HepG2 (cell line): Measurements from ENCODE around the gene SFTA2. TPM values are rescaled to one million over a fixed set of nuclear protein-coding genes. Genes with fewer than 3 reads are reported as not detected.
A peak's percentile ranks its signal among the peaks of the same experiment; 100 is the strongest.

Experiments used
- ATAC-seq: fragments of 200-7000 bp; cut with Tn5 transposase; 3 replicates; pipeline ENCODE4 v1.9.1; 2020; ENCODE audit warnings: mild to moderate bottlenecking, moderate library complexity
- BruUV-seq: library from RNA; stranded (reverse); fragments of 400-500 nt; replicated peaks from 2 replicates; lab custom pipeline; 2021; lab: Mats Ljungman, UMichigan
- CTCF ChIA-PET: fragments of 300-600 bp; formaldehyde crosslinking; extraction: SDS; loops from one replicate; lab custom pipeline; 2021; ENCODE audit warnings: low total read pairs, inconsistent platforms, low intra/inter-chr PET ratio; lab: Yijun Ruan, JAX
- POLR2A ChIA-PET: fragments of 350-600 bp; sonication (Branson Sonifier 250); formaldehyde crosslinking; loops from one replicate; lab custom pipeline; 2020; ENCODE audit warnings: antibody characterized with exemption, inconsistent platforms; lab: Yijun Ruan, JAX
- DNase-seq: peaks from one replicate; pipeline ENCODE4 v3.0.0-alpha.2; 2015; ENCODE audit warnings: low spot score
- FAIRE-seq: peaks from 3 replicates; lab custom pipeline; 2011; peaks lifted over from hg19 to GRCh38; lab: Jason Lieb, UNC
- H2AFZ ChIP-seq: one replicate; pipeline ENCODE4 v1.6.1; 2011; ENCODE audit warnings: low read length, inconsistent platforms
- H3K27ac ChIP-seq: fragments of 300-600 bp; 3 replicates; pipeline ENCODE4 v1.8.0; 2011; ENCODE audit warnings: mixed run types, mild to moderate bottlenecking, mixed read lengths, low read length, inconsistent platforms; ENCODE audit not compliant: insufficient read depth; ENCODE audit errors: extremely low read length
- H3K27me3 ChIP-seq, 2 experiments: fragments of 200-600 bp in 1 of 2; 2 replicates in 1 of 2; 3 replicates in 1 of 2; pipeline versions ENCODE4 v1.6.0 to v1.8.0; 2011; ENCODE audit warnings: low read length in 2 of 2, mild to moderate bottlenecking in 2 of 2, moderate library complexity in 2 of 2, inconsistent platforms in 1 of 2; ENCODE audit not compliant: insufficient read depth in 2 of 2, control insufficient read depth in 1 of 2
- H3K36me3 ChIP-seq, 2 experiments: fragments of 200-600 bp in 1 of 2; replicated peaks in 1 of 2; 2 replicates in 1 of 2; 3 replicates in 1 of 2; pipeline versions ENCODE4 v1.5.1 to v1.8.0; 2011; ENCODE audit warnings: low read length in 2 of 2, inconsistent platforms in 1 of 2; ENCODE audit not compliant: insufficient read depth in 2 of 2, control insufficient read depth in 1 of 2
- H3K4me1 ChIP-seq: 2 replicates; pipeline ENCODE4 v1.5.1; 2012; ENCODE audit warnings: low read length, inconsistent platforms; ENCODE audit not compliant: insufficient read depth
- H3K4me2 ChIP-seq: 2 replicates; pipeline ENCODE4 v1.6.0; 2011; ENCODE audit warnings: low read depth, low read length, inconsistent platforms
- H3K4me3 ChIP-seq, 3 experiments: fragments of 200-600 bp in 1 of 3; sonication (generic), shearing (Covaris generic) in 1 of 3; replicated peaks in 1 of 3; 2 replicates each; pipeline ENCODE4 v1.5.1; 2011 to 2016; ENCODE audit warnings: low read length in 3 of 3, inconsistent platforms in 2 of 3, low read depth in 2 of 3, mild to moderate bottlenecking in 2 of 3, control low read depth in 1 of 3, mixed read lengths in 1 of 3; ENCODE audit not compliant: insufficient read depth in 1 of 3
- H3K79me2 ChIP-seq: one replicate; pipeline ENCODE4 v1.6.1; 2011; ENCODE audit warnings: low read length, inconsistent platforms; ENCODE audit not compliant: insufficient read depth
- H3K9ac ChIP-seq: 2 replicates; pipeline ENCODE4 v1.6.0; 2011; ENCODE audit warnings: mild to moderate bottlenecking, low read depth, low read length, inconsistent platforms; ENCODE audit not compliant: insufficient read depth
- H3K9me3 ChIP-seq: 2 replicates; pipeline ENCODE4 v1.5.1; 2012; ENCODE audit warnings: mild to moderate bottlenecking, low read length
- H4K20me1 ChIP-seq: 2 replicates; pipeline ENCODE4 v1.6.0; 2011; ENCODE audit warnings: inconsistent platforms, mild to moderate bottlenecking, low read length, moderate library complexity; ENCODE audit not compliant: insufficient read depth
- ATM ChIP-seq: fragments of 450-650 bp; IDR thresholded peaks from 2 replicates; pipeline ENCODE4 v1.7.1; 2017; ENCODE audit warnings: mild to moderate bottlenecking, borderline replicate concordance
- HHEX ChIP-seq: IDR thresholded peaks from 2 replicates; pipeline ENCODE4 v1.6.1; 2016; ENCODE audit warnings: control low read depth
- MXD4 ChIP-seq: IDR thresholded peaks from 2 replicates; pipeline ENCODE4 v1.6.1; 2016; ENCODE audit warnings: mild to moderate bottlenecking, missing biosample characterization, missing genetic modification reagents
- PTBP1 ChIP-seq: fragments of 200-400 bp; formaldehyde crosslinking; IDR thresholded peaks from 2 replicates; pipeline ENCODE4 v1.6.1; 2018; ENCODE audit warnings: low read length, low read depth; ENCODE audit not compliant: poor library complexity, severe bottlenecking
- RBAK ChIP-seq: sonication (generic); formaldehyde crosslinking; IDR thresholded peaks from 2 replicates; pipeline ENCODE4 v1.5.1; 2020; ENCODE audit warnings: mild to moderate bottlenecking, missing genetic modification reagents
- SP5 ChIP-seq: IDR thresholded peaks from 2 replicates; pipeline ENCODE4 v1.6.1; 2016; ENCODE audit warnings: low read depth, borderline replicate concordance
- ZNF281 ChIP-seq: sonication (generic); formaldehyde crosslinking; IDR thresholded peaks from 2 replicates; pipeline ENCODE4 v1.4.0; 2020; ENCODE audit warnings: missing genetic modification reagents, borderline replicate concordance
- ZNF512 ChIP-seq: sonication (generic); formaldehyde crosslinking; IDR thresholded peaks from 2 replicates; pipeline ENCODE4 v1.4.0; 2020; ENCODE audit warnings: mild to moderate bottlenecking, missing genetic modification reagents
- ZNF615 ChIP-seq: sonication (generic); formaldehyde crosslinking; IDR thresholded peaks from 2 replicates; pipeline ENCODE4 v1.5.0; 2020; ENCODE audit warnings: mild to moderate bottlenecking, missing genetic modification reagents, borderline replicate concordance
- ZNF652 ChIP-seq: IDR thresholded peaks from 2 replicates; pipeline ENCODE4 v1.6.1; 2016; ENCODE audit warnings: low read depth, borderline replicate concordance
- ZNF775 ChIP-seq: sonication (generic); formaldehyde crosslinking; IDR thresholded peaks from 2 replicates; pipeline ENCODE4 v1.4.0; 2020; ENCODE audit warnings: missing genetic modification reagents, mild to moderate bottlenecking, moderate library complexity, borderline replicate concordance
- WGBS: methylation state at CpG from one replicate; pipeline ENCODE4 v1.1.6; 2017; ENCODE audit warnings: low lambda C conversion rate; 5-methylcytosine and 5-hydroxymethylcytosine counted together
- in situ Hi-C: cut with HindIII; loops from 2 replicates; pipeline ENCODE4 v1.10.0; 2017; ENCODE audit warnings: low pct_unique_long_range_greater_than_20kb; ENCODE audit not compliant: extremely low pct_ligation_motif_present
- intact Hi-C: fragments of 100-400 bp; cut with micrococcal nuclease; formaldehyde crosslinking; loops from one replicate; pipeline ENCODE4 v1.10.0; 2022; ENCODE audit not compliant: unreplicated experiment
- polyA plus RNA-seq, 8 experiments: library from polyadenylated mRNA; depleted of rRNA in 3 of 8; stranded (reverse) in 7 of 8; unstranded in 1 of 8; fragments of >200 nt; fragmentation: Illumina TruSeq in 4 of 8; extraction: Trizol in 4 of 8; gene quantifications; 2 replicates each; pipeline versions ENCODE4 v1.2.1 to v1.2.3, GENCODE V29; 2011 to 2016; ENCODE audit warnings: low read depth in 4 of 8, missing spikeins in 1 of 8, mixed read lengths in 1 of 8; ENCODE audit not compliant: insufficient read depth in 1 of 8
- total RNA-seq, 5 experiments: library from RNA; depleted of rRNA; stranded (reverse); fragments of >200 nt; fragmentation: Illumina TruSeq; extraction: Trizol; gene quantifications; 2 replicates each; pipeline ENCODE4 v1.2.3, GENCODE V29; 2016; ENCODE audit warnings: low read depth in 1 of 5

The SFTA2 gene
- total and polyA plus RNA-seq, 2 of the 13 experiments (the other 11 are each of a cell fraction or from before 2014, with no cell fraction given) = not detected

- TF ChIP-seq ZNF281 (CRISPR knock-in tag) (no peak), PTBP1 (no peak), ZNF512 (CRISPR knock-in tag) (no peak), HHEX (no peak)
- TF ChIP-seq, all 625 proteins: peak for 0
These were observed 33.2 kb upstream of the SFTA2 start (continued) for GRCh38 chr6:30965140-30965601.

GRCh38 chr6:30964075-30964474, 32.1 kb upstream of the SFTA2 start:
- no TSS peak for BruUV-seq
- Histone ChIP-seq H3K27me3 (no peaks in the 10 kb centered on the region), H3K4me3 (no peak overlapping the region), H3K79me2 (no peaks in the 10 kb centered on the region), H3K4me2 (no peak overlapping the region), H3K9me3 (no peaks in the 10 kb centered on the region), H2AFZ (no peak overlapping the region), H3K4me1 (peaks cover 14% of the 10 kb centered on the region), H3K9ac (no peak overlapping the region), H4K20me1 (no peaks in the 10 kb centered on the region), H3K27ac (no peak overlapping the region), H3K36me3 (no peaks in the 10 kb centered on the region)
- ATAC-seq (peak; percentile 38; the same call in 1 of the 3 replicates), DNase-seq (no peak), FAIRE-seq (no peak)
- POLR2A ChIA-PET = no interaction called here
- 51% methylated on average over 4 of the region's 4 CpGs for WGBS
- TF ChIP-seq MXD4 (CRISPR knock-in tag) (no peak), ZNF652 (CRISPR knock-in tag) (no peak), ZNF775 (CRISPR knock-in tag) (no peak), ZNF615 (CRISPR knock-in tag) (no peak), ATM (no peak), RBAK (CRISPR knock-in tag) (no peak), SP5 (CRISPR knock-in tag) (no peak)
- CTCF ChIA-PET = no interaction called here
- intact Hi-C loops (no loop called here), in situ Hi-C loops (no loop called here)
